ENCODE results near the gene SRI.

DNA sequence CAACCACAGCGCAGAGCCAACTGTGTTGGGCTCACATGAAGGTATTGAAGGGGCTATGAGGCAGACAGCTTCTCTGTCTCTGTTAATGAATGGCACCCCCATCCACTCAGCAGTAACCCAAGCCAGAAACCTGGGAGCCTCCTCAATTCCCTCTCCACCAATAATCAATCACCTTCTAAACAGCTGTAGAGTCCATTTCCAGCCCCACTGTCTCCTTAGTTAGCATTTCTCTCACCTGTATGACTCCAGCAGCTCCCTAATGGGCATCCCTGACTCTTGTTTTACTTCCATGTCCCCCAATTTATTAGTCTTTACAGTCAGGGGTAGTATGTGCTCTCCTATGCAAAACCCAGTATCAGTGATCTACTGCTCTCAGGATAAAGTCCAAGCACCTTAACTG, 6.9 kb downstream of the SRI start:
- TF ChIP-seq, protein P1, sequence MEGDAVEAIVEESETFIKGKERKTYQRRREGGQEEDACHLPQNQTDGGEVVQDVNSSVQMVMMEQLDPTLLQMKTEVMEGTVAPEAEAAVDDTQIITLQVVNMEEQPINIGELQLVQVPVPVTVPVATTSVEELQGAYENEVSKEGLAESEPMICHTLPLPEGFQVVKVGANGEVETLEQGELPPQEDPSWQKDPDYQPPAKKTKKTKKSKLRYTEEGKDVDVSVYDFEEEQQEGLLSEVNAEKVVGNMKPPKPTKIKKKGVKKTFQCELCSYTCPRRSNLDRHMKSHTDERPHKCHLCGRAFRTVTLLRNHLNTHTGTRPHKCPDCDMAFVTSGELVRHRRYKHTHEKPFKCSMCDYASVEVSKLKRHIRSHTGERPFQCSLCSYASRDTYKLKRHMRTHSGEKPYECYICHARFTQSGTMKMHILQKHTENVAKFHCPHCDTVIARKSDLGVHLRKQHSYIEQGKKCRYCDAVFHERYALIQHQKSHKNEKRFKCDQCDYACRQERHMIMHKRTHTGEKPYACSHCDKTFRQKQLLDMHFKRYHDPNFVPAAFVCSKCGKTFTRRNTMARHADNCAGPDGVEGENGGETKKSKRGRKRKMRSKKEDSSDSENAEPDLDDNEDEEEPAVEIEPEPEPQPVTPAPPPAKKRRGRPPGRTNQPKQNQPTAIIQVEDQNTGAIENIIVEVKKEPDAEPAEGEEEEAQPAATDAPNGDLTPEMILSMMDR (IDR thresholded peaks at IDR 0.05), result no peak
- no peak for TF ChIP-seq POLR2A (IDR thresholded peaks at IDR 0.05)

All from thyroid gland (tissue), 4 donors.